Tibial nerve (tissue), 3 donors: ENCODE results near the gene PPARGC1A.

ENCODE experiments used
- CTCF ChIP-seq, 5 experiments: fragments of 200-600 bp in 3 of 5; fragments of 450-650 bp in 2 of 5; sonication (generic) in 3 of 5; IDR thresholded peaks; one replicate each; pipeline ENCODE4 v1.5.1; 2016 to 2019; ENCODE audit warnings: antibody characterized with exemption in 5 of 5, mild to moderate bottlenecking in 3 of 5, moderate library complexity in 2 of 5
- POLR2A ChIP-seq, 2 donors: fragments of 450-650 bp; IDR thresholded peaks; one replicate each; pipeline ENCODE4 v1.6.1; 2017; ENCODE audit warnings: antibody characterized with exemption in 2 of 2, mild to moderate bottlenecking in 2 of 2, moderate library complexity in 2 of 2

GRCh38 chr4:23923840-23924239 is 34.0 kb upstream of the PPARGC1A start:
- TF ChIP-seq POLR2A (IDR thresholded peaks at IDR 0.05): no peak
- TF ChIP-seq CTCF (IDR thresholded peaks at IDR 0.05): no peak
